ENCODE measurements around the gene SLC13A1.

The SLC13A1 gene

DNA sequence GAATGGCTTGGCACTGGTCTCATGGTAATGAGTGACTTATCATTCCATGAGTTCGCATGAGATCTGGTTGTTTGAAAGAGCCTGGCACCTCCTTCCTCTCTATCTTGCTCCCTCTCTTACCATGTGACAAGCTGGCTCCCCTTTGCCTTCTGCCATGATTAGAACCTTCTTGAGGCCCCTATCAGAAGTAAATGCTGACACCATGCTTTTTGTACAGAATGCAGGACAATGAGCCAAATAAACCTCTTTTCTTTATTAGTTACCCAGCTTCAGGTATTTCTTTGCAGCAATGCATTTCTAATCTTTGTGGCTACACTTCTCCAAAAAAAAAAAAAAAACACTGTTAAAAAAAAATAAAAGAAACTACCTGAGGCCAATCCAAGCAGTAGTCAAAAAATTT lies 17.1 kb upstream of the SLC13A1 start:
- TF ChIP-seq POLR2AphosphoS5 (IDR thresholded peaks at IDR 0.05; ENCODE audit: low read depth, low read length) (no peak), TAF1 (IDR thresholded peaks at IDR 0.05; ENCODE audit: borderline replicate concordance, insufficient read depth, low read length) (no peak), REST (IDR thresholded peaks at IDR 0.05; ENCODE audit: insufficient read depth in 1 of 2, low read depth in 2 of 2, low read length in 2 of 2) (no peak), FOXP2 (optimal IDR thresholded peaks at IDR 0.05; ENCODE audit: borderline replicate concordance, extremely low read depth, extremely low read length, insufficient read depth) (no peak), SIN3A (IDR thresholded peaks at IDR 0.05; ENCODE audit: borderline replicate concordance, insufficient read depth, low read length) (no peak)

GRCh38 chr7:123215350-123215749 lies 15.6 kb upstream of the SLC13A1 start:
- TF ChIP-seq REST (IDR thresholded peaks at IDR 0.05; ENCODE audit: insufficient read depth in 1 of 2, low read depth in 2 of 2, low read length in 2 of 2) (no peak), SIN3A (IDR thresholded peaks at IDR 0.05; ENCODE audit: borderline replicate concordance, insufficient read depth, low read length) (no peak), POLR2AphosphoS5 (IDR thresholded peaks at IDR 0.05; ENCODE audit: low read depth, low read length) (no peak), FOXP2 (optimal IDR thresholded peaks at IDR 0.05; ENCODE audit: borderline replicate concordance, extremely low read depth, extremely low read length, insufficient read depth) (no peak), TAF1 (IDR thresholded peaks at IDR 0.05; ENCODE audit: borderline replicate concordance, insufficient read depth, low read length) (no peak)

DNA sequence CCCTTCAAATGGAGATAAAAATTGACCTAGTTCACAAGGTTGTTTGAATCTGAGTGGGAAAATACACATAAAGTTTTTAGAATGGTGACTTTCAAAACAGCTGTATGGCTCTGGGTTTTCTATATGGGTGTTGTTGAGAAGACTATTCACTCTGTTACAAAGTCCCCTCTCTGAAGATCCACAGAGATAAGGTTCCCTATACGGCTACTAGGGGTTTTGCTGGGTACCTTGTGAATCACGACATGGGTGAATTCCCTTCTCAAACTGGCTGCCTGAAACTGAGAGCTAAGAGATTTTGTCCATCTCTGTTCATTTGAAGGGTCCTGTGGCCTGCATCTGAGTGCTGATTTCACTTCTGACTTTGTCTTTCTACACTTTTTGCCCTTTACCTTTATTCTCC lies 11.8 kb upstream of the SLC13A1 start:
- TF ChIP-seq FOXP2 (optimal IDR thresholded peaks at IDR 0.05; ENCODE audit: borderline replicate concordance, extremely low read depth, extremely low read length, insufficient read depth) (no peak), SIN3A (IDR thresholded peaks at IDR 0.05; ENCODE audit: borderline replicate concordance, insufficient read depth, low read length) (no peak), POLR2AphosphoS5 (IDR thresholded peaks at IDR 0.05; ENCODE audit: low read depth, low read length) (no peak), TAF1 (IDR thresholded peaks at IDR 0.05; ENCODE audit: borderline replicate concordance, insufficient read depth, low read length) (no peak), REST (IDR thresholded peaks at IDR 0.05; ENCODE audit: insufficient read depth in 1 of 2, low read depth in 2 of 2, low read length in 2 of 2) (no peak)

DNA sequence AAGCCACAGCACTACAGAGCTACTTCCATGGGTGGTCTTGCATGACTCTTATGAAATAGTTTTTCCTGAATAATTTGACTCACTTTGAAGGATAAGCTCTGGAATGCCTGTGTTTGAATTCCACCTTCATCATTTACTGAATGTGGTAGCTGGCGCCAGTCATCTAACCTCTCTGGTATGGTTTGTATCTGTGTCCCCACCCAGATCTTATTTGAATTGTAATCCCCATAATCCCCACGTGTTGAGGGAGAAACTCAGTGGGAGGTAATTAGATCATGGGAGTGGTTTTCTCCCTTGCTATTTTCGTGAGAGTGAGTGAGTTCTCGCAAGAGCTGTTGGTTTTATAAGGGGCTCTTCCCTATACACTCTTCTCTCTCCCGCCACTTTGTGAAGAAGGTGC lies 11.2 kb upstream of the SLC13A1 start:
- TF ChIP-seq TAF1 (IDR thresholded peaks at IDR 0.05; ENCODE audit: borderline replicate concordance, insufficient read depth, low read length) (no peak), FOXP2 (optimal IDR thresholded peaks at IDR 0.05; ENCODE audit: borderline replicate concordance, extremely low read depth, extremely low read length, insufficient read depth) (no peak), SIN3A (IDR thresholded peaks at IDR 0.05; ENCODE audit: borderline replicate concordance, insufficient read depth, low read length) (no peak), REST (IDR thresholded peaks at IDR 0.05; ENCODE audit: insufficient read depth in 1 of 2, low read depth in 2 of 2, low read length in 2 of 2) (no peak), POLR2AphosphoS5 (IDR thresholded peaks at IDR 0.05; ENCODE audit: low read depth, low read length) (no peak)

DNA sequence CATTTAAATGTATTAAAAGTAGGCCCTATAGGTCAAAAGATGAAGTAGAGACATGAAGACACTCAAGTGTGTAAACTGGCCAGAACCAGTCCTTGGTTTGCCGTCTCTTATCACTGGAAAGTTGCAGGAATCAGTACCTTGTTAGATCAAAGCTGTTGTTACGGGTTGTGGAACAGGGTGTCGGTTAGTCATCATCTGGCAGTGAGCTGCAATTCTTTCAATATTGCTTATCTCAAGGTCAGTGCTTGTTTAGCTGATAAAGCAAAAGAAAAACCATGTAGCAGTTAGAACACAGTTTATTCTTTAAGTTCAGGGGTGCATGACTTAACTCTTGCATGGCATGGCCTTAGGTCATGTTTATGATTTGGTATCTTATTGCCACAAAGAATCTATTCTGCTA lies 10.0 kb upstream of the SLC13A1 start:
- TF ChIP-seq TAF1 (IDR thresholded peaks at IDR 0.05; ENCODE audit: borderline replicate concordance, insufficient read depth, low read length), result no peak
- TF ChIP-seq POLR2AphosphoS5 (IDR thresholded peaks at IDR 0.05; ENCODE audit: low read depth, low read length), result no peak
- no peak for TF ChIP-seq FOXP2 (optimal IDR thresholded peaks at IDR 0.05; ENCODE audit: borderline replicate concordance, extremely low read depth, extremely low read length, insufficient read depth)

Measured in PFSK-1 (cell line).